HG03521 (cell line): ENCODE results near the gene GLT8D2.

Source experiments
- ATAC-seq: cut with Tn5 transposase; IDR thresholded peaks from one replicate; pipeline ENCODE4 v1.9.1; 2021; ENCODE audit warnings: mild to moderate bottlenecking, moderate library complexity; ENCODE audit not compliant: unreplicated experiment

GLT8D2 gene

DNA sequence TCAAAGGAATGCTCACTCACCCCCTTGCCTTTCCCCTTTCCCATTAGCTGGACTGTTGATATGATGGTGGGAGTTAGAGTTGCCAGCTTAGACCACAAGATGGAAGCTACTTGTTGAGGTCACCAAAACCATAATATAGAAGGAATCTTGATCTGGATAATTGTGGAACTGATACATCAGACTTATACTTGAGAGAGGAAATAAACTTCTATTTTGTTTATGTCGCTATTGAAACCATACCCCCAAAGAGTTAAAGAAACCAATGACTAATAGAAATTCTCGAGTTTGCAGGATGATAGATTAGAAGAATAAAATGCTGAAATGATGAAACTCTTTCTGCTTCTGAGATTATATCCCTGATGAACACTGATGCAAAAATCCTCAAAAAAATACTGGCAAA, 46.4 kb downstream of the GLT8D2 start:
- ATAC-seq = no peak

DNA sequence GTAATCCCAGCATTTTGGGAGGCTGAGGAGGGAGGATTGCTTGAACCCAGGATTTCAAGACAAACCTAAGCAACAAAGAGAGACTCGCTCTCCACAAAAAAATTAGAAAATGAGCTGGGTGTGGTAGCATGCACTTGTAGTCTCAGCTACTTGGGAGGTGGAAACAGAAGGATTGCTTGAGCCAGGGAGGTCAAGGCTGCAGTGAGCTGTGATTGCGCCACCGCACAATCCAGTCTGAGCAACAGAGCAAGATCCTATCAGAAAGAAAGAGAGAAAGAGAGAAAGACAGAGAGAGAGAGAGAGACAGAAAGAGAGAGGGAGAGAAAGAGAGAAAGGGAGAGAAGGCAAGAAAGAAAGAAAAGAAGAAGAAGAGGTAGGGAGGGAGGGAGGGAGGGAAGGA, 47.3 kb downstream of the GLT8D2 start:
- no peak for ATAC-seq

DNA sequence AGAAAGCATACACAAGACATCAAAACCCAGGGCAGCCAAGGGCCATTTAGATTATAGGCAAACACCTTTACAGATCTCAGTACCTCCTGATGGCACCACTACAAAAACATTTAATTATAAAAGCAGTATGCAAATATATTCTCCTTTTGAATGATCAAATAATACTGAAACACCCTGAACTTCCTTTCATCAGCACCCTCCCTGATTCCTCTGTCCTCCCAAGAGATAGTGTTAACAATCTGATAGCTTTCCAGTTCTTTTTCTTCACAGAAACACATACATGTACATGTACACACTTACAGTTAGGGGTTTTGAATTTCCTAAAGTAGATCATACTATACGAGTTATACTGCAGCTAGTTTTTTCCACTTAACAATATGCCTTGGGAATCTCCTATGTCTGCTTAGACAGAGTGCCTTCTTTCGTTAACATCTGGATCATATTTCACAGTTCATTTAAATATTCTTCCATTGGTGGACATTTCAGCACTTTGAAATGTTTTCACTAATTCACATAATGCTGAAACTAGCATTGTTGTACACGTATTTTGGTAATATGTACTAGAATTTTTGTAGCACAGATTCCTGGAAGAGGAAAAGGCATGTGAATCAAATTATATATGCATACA, 49.1 kb downstream of the GLT8D2 start:
- ATAC-seq = no peak

DNA sequence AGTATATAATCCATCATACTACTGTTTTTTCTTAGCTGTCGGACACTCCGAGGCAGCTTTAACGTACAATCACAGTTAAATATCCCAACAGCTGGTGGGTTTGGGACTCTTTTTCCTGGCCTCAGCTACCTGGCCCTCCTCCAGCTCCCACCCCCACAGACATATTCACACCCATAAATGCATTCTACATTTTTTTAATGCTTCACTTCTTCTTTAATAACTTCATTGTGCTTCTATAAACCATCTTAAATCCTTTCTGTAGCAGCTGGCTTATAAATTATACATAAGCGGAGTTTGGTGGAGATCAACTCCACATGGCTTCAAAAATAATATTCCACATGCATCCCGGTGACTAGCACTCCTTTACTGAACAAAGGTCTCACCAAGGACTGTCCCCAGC, 51.0 kb downstream of the GLT8D2 start:
- no peak for ATAC-seq

DNA sequence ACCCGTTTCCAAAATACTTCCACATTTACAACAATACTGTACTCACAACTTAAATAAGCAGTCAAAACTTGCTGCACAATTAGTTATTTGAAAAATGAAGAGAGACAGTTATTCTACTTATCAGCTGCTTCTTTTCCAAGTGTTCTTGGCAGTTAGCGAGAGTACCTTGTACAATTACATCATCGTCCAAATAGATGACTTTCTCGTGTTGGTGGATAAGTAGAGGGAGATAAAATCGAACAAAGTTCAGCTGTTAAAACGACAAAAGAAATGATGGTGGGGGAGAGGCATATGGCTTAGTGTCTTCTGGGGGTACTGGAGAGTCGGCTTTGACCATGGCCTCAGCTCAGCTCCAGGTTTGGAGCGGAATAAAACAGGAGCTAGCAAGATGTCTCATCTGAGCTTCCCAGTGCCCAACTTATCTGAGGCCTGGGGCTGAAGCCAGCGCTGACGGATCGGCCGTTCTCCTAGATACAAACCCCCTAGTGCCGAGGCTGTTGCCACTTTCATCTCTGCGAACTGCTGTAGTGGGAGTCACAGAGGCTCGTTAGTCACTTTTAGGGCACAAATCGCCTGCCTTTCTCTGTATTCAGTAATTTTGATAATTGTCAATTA, 52.6 kb downstream of the GLT8D2 start:
- ATAC-seq = no peak

DNA sequence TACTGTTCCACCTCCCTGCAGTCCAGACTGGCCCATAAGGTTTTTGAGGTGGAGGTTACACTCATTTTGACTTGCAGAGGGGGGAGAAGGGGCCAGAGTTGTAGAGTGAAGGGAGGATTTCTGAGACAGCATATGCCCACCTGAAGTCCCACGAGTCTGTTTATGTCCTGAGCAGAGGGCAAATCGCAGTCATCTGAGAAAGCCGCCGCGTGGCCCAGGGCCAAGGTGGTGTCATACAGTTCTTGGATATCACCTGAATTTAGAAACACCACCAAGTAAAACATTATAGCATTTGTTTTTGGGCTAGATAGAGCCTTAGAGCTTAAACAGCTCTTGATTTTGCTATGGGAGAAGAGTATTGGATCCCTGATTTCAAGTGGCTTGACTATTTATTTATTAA, 53.4 kb downstream of the GLT8D2 start:
- no peak for ATAC-seq

DNA sequence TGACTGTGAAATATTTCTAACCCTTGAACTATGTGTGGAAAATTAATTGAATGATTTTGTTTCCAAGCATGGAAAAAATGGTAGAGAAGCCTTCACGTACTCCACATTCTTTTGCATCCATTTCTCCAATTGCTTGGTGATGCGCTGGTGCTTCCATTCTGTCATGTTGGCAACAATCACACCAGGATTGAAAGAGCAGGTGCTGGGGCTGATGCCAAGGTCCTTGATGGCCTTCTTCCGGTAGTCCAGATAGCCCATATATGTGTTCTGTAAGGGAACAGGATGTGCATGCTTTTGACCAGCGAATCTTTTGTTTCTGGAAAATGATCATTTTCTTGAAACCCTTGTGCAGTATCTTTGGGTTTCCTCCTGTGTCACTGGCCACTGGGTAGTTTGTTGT, 55.8 kb downstream of the GLT8D2 start:
- ATAC-seq = no peak

DNA sequence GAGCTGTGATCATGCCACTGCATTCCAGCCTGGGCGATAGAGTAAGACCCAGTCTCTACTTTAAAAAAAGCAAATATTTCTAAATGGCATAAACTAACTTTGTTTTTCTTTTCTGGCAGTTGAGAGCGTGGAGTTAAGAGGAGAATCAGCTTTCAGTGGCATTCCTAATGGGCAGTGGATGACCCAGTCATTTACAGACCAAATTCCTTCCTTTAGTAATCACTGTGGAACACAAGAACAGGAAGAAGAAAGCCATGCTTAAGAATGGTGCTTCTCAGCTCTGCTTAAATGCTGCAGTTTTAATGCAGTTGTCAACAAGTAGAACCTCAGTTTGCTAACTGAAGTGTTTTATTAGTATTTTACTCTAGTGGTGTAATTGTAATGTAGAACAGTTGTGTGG, 63.2 kb downstream of the GLT8D2 start:
- no peak for ATAC-seq

DNA sequence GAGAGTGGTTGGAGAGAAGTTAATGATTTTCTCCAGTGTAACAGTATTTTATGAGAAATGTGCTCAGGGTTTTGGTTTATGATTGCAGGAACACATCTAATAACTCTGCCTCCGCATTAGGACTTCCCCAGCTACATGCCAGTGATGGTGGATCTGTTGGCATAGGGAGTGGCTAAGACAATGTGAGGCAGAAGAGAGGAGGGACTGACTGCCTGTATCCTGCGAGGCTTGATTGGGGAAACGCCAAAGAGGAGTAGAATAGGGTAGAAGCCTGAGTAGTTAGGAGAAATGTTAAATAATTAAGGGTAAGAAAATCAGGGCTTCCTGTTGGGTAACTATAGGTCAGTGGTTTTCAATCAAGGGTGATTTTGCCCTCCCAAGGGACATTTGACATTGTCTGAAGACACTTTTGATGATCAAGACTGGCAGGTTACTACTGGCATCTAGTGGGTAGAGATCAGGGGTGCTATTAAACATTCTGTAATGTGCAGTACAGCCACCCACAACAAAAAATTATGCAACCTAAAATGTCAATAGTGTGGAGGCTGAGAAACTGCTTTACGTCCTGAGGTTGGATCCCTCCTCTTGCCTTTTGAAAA, 71.5 kb downstream of the GLT8D2 start:
- no peak for ATAC-seq

DNA sequence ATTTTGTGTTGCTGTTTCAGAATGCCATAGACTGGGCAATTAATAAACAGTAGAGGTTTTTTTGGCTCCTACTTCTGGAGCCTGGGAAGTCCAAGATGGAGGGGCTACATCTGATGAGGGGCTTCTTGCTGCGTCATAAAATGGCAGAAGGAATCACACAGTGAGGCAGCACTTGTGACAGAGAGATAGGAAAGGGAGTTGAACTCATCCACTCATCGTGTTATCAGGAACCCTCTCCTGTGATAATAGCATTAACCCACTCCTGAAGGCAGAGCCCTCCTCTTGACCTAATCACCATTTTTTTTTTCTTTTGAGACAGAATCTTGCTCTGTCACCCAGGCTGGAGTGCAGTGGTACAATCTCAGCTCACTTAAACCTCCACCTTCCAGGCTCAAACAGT, 74.6 kb downstream of the GLT8D2 start:
- ATAC-seq = no peak

DNA sequence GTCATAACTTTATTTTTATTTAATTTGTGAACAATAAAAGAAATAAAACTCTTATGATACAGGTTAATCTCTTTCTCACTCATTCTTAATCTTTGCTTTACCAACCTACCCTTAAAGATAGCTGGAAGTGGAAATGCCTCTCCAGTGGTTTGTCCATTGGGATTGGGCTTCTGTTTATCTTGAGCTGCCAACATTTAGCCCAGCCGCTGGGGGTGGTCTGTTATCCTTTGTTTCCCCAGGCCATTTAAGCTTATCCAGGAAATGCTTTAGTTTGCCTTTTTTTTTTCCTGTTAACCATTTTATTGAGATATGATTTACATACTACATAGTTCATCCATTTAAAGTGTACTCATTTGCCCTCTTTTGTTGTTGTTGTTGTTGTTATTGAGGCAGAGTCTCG, 76.1 kb downstream of the GLT8D2 start:
- no peak for ATAC-seq

DNA sequence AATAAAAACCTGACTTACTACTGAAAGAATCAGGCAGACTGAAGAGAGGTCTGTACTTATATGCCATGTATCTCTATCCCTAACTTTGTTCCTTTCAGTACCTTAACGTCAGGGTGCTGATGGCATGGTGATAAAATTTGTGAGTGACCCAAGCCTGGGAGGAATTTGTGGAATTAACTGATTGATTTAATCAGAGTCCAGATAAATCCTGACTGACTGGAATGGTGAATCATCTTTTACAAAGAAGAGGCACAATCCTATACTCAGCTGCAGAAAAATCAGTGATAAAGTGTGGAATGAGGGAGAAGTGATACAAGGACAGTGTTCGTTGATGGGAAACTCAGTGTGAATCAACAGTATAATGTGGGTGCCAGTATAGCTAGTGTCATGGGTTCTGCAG, 80.6 kb downstream of the GLT8D2 start:
- ATAC-seq = no peak

DNA sequence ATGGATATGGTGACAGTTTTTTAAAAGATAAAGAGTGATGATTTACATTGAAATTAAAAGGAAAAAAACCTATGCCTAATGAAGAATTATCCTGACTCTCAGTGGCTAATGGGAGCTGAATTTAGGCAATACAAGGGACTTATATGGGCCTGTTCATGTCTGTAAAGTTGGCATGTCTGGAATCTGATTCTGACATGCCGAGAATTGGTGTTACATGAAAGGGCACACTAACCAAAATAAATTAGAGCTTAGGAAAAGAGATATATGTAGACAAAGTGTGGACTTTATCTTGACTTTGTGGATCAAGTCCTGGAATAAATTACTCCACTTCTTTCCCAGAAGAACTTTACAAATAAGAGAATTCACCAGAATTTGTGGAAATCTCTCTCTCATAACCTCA, 83.3 kb downstream of the GLT8D2 start:
- no peak for ATAC-seq

DNA sequence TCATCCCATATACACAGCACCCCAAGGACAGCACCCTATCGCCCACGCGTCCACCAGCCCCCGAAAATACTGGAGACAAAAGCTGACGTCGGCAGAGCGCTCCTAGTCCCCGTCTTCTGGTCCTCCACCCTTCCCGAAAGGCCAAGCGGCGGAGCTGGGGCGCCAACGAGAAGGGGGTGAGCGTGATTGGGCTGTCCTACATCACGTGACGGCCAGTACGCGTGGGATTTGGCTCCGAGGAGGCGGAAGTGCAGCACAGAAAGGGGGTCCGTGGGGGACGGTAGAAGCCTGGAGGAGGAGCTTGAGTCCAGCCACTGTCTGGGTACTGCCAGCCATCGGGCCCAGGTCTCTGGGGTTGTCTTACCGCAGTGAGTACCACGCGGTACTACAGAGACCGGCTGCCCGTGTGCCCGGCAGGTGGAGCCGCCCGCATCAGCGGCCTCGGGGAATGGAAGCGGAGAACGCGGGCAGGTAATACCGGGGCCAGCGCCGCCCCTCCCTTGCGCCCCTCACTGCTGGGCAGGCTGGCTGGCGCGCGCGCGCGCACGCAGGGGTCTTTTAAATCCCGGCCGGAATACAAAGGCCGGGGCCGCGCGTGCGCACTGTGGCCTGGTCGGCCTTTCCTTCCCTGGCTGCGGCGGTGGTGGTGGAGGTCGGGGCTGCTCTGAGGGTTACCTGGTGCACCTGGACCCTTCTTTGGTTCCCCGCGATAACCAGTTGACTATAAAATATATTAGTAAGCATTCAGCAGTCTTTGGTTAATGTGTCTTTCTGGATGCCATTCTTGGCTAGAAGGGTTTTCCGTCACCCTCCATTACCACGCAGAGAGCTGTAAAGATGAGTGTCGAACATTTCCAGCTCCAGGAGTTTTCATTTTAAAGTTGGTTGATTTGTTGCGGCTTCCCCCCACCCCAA, 84.1 kb downstream of the GLT8D2 start, which contains the start of gene TDG:
TDG (plus strand) TSS at position 283 of the 915 bp plus-strand sequence; CDS start at position 449, 166 bp downstream.
- ATAC-seq = peak; percentile 91

DNA sequence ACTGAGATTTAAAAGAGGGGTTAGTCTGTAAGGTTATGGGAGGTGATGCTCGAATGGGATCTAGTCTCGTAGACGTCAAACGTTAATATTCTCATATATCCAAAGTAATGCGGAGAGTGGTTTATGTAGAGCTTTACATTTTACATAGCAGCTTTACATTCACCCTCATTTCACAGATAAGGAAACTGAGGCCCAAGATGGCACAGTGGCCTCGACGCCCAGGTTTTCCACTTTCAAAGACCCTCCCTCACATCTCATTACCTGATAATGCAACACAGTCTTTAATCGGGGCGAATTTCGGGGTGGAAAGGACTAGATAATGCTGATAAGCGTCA, 84.8 kb downstream of the GLT8D2 start:
- no peak for ATAC-seq

DNA sequence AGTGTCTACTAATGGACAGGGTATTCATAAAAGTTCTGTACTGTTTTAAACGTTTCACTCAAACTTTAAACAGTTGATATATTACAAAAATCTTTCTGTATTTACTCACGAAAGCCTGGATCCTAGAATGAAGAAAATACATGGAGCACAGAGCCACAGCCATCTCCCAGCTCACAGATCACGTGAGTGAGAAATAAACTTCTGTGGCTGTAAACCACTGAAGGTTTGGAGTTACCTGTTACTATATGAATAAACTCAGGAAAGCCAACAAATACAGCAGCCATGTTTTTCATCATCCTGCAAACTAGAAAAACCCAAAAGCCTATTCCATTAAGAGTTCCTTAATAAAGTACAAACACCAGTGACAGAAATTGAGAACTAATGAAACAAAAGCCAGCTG, 85.2 kb downstream of the GLT8D2 start:
- no peak for ATAC-seq

DNA sequence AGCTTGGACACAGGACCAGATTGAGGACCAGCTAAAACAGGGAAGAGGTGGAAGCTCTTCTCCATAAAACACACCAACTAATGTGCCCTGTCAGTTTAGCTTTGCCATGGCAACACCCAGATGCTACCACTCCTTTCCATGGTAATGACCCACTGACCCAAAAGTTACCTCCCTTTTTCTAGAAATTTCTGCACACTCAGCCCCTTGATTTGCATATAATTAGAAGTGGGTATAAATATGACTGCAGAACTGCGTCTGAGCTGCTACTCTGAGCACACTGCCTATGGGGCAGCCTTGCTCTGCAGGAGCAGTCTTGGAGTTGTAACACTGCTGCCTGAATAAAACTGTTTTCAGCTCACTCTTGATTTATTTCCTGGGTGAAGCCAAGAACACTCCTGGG, 87.5 kb downstream of the GLT8D2 start:
- ATAC-seq = no peak

DNA sequence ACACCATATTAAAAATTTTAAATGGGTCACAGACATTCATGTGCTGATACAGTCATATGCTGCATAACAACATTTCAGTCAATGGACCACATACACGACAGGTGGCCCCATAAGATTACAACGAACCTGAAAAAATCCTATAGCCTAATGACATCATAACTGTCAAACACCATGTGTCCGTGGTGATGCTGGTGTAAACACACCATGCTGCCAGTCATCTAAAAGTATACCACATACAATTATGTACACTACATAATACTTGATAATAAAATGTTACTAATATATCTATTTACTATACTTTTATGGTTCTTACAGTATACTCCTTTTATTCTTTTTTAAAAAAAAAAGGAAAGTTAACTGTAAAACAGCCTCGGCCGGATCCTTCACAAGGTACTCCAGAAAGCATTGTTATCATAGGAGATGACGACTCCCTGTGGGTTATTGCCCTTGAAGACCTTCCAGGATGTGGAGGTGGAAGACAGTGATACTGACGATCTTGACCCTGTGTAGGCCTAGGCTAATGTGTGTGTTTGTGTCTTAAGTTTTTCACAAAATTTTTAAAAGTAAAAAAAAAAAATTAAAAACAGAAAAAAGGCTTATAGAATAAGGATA, 89.3 kb downstream of the GLT8D2 start:
- ATAC-seq = no peak

DNA sequence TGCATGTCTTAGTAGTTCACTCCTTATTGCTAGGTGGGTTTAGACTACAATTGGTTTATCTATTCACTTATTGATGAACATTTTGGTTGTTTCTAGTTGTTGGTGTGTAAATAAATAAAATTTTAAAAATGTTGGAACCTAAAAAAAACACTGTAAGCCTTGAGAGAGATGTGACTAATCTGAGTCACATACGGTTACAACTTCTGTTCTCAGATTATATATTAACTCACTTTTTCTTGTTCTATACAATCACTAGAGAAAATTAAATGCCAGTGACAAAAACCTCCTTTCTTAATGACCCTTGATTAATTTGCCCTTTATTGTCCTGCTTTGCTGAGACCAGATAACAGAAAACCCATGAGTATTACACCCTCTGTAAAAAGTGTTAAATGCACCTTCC, 91.4 kb downstream of the GLT8D2 start:
- no peak for ATAC-seq

DNA sequence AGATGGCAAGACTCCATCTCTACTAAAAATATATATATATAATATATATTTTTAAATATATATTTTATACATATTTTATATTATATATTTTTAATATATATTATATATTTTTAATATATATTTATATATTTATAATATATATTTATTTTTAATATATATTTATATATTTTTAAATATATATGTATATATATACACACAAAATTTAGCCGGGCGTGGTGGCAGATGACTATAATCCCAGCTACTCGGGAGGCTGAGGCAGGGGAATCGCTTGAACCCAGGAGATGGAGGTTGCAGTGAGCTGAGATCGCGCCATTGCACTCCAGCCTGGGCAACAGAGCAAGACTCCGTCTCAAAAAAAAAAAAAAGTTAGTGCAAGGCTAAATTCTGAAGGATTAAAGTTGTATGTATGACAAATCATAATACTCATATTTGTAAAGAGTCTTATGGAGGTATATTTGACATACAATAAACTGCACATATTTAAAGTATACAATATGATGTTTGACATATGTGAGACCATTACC, 92.1 kb downstream of the GLT8D2 start:
- ATAC-seq = no peak

DNA sequence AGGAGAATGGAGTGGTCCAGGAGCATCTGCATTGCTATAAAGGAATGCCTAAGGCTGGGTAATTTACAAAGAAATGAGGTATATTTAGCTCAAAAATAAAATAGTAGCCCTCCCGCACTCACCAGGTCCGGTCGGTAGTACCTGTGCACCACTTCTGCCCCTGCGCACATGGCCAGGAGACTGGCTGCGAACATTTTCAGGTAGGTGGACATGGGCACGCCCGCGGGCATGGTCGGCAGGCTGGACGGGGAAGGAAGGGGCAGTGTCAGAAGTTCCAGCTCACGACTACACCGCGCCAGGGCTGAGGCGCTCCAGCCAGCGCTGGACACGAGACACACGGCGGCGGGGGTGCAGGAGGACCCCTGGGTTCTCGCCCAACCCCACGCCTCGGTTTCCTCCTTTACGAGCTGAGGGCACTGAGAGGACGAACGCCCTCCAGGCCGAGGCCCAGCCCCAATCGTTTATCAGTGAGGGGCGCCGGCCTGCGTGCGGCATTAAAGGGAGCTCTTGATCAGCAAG, 93.4 kb downstream of the GLT8D2 start:
- ATAC-seq = peak; percentile 23
